ENCODE measurements around the gene CXCL6.

CXCL6 gene

DNA sequence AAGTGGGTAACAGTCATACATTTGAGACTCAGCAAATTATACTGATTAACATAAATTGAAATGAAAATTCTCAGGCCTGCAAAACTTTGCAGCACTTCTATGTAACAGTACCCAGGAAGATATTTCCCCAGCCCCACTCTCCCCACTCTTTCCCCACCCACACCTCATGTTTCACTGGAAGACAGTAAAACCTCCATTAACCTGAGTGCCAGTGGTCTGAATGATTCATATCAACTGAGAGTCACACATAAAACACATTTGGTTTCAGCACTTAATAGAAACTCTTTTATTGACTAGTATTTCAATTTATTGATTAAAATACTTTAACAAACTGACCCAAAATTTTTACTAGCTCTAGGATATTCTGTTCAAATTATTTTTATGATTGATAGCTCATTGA lies 6.9 kb downstream of the CXCL6 start:
- no peak for DNase-seq

DNA sequence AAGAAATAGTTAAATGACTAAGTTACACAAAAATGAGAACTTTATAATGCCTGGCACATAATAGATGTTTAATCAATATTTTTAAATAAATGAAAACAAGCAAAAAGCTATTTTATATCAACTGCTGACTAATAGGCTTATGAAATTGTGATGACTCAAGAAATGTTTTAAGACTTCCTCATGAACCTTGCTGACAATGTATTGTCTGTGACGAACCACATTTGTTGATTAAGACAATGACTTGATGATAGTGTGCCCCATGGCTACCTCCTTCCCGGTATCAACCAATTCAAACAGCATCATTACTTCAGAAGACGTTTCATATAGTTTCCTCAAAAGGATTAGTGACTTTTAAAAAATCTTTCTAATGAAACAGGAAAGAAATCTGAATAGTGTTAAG lies 7.9 kb downstream of the CXCL6 start:
- peak; percentile 67 for DNase-seq

DNA sequence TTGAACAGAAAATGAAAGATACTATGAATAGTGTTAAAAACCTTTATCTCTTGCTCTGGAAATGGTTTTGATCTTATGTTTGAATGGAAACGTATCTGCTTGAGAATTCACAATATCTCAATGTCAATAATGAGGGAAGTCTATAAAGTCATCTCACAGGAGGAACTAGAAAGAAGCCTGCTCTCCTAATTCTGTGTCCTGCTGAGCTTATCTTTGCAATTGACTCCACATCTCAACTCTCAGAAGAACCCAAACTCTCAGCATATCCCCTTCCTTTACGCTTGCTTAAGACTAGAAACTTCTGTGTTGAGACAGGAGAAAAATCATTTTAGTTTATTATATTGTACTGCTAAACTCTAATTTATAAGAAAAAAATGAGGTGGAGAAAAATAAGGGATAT lies 8.3 kb downstream of the CXCL6 start:
- no peak for DNase-seq

DNA sequence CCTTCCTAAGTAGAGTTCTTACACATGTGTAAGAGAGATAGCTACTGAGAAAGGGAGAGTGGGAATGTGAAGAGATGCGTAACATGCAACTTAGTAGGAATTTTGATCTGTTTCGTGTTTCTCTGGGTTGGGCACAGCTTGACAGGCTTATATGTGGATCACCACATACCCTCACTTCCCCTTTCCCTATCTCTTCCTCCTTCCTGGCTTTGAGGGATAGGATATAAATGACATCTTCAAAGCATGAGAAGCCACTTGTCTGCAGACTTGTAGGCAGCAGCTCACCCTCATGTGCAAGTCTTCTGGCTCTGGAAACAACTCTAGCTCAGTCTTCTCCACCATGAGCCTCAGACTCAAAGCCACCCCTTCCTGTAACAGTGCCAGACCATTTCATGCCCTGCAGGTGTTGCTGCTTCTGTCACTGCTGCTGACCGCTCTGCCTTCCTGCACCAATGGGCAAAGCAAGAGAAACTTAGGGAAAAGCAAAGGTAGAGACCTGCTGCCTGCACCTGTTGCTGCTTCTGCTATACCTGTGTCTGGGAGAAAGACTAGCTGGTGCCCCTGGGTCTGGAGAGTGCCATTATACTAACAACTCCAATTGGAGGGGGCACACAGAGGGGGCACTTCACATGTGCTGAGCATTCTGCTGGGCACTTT lies 11.2 kb downstream of the CXCL6 start:
- DNase-seq = no peak

DNA sequence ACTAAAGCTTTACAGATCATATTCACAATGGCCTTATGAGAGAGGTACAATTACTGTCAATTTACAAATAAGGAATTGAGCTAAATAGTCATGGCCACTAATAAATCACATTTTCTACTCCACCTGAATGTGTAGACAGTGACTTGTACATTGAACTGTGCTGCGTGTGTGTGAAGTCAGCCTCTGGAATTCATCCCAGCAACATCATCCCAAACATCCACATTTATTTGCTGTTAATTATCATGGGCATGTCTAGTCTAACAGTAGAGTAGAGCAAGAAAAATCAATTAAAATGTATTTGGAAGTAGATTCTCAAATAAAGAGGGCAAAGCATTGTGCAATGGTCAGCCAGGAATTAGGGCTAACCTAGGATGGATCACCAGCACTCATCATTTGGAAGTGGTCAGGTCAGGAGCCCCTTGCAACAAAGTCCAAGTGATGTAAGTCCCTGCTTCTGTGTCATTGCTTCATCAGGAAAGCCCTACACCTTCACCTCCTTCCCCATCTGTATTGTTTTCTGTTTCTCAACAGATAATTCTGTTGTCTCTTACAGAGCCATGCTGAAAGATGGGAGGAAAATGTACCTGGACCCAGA lies 11.8 kb downstream of the CXCL6 start:
- no peak for DNase-seq

DNA sequence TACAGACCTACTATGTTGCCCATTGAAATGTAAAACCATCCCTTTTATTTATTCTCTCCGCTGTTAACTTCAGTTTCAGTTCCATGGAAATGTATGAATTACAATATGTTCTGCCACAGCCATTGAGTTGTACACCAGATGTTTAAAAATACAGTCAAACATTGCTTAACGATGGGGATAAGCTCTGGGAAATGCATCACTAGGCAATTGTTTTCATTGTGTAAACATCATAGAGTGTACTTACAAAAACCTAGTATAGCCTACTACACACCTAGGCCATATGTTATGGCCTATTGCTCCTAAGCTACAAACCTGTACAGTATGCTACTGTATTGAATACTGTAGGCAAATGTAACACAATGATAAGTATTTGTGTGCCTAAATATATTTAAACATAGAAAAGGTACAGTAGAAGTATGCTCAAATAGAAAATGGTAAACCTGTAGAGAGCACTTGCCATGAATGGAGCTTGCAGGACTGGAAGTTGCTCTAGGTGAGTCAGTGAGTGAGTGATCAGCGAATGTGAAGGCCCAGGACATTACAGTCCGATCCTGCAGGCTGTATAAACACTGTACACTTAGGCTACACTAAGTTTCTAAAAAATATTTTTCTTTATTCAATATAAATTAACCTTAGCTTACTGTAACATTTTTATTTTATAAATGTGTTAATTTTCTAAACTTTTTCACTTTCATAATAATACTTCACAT lies 13.9 kb downstream of the CXCL6 start:
- DNase-seq = no peak

DNA sequence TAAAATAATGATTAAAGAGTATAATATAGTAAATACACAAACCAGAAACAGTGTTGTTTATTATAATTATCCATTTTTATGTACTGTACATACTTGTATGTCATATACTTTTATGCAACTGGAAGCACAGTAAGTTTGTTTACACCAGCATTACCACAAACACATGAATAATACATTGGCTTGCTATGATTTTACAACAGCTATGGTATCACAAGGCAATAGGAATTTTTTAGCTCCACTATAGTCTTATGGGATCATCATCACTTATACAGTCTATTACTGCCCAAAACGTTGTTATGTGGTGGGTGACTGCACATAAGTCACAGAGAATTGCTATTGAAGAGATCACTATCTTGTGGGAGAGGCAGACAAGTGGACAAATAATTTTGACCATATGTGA lies 14.8 kb downstream of the CXCL6 start:
- no peak for DNase-seq

DNA sequence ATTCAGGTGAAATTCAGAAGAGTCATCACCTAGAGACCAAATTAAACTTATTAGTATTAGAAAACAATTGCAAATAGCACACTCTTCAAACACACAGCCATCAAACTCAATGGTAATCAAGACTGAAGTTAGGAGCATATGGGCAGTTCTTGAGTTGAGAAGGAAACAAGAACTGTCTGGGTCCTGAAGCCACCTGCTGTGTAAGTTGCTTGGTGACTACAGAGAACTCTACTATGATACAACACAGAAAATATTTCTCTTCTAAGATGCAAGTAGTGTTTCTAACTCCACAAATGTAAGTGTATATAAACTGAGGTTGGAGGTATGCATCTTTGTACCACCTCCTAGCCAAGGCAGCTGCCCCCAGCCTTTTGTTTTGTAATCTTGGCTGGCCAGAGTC lies 16.3 kb downstream of the CXCL6 start:
- DNase-seq = no peak

DNA sequence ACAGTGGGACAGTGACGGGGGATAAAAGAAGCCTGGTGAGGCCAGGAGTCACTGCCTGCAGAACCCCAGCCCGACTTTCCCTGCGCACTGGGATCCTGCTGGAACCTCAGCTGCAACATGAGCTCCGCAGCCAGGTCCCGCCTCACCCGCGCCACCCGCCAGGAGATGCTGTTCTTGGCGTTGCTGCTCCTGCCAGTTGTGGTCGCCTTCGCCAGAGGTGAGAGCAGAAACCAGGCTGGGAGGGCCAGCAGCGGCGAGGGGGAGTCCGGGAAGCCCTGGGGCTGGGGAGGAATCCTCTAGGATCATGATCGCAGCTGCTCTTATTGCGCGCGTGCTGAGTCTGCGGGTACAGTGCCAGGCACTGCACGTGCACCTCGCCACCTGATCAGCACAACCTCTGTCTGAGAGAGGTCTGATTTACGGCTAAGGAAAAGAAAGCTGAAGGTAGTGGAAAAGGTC lies 16.8 kb downstream of the CXCL6 start, which contains the start of gene PF4V1:
PF4V1 (plus strand) TSS at position 51 of the 459 bp plus-strand sequence; CDS start at position 118, 67 bp downstream.
- DNase-seq = no peak

DNA sequence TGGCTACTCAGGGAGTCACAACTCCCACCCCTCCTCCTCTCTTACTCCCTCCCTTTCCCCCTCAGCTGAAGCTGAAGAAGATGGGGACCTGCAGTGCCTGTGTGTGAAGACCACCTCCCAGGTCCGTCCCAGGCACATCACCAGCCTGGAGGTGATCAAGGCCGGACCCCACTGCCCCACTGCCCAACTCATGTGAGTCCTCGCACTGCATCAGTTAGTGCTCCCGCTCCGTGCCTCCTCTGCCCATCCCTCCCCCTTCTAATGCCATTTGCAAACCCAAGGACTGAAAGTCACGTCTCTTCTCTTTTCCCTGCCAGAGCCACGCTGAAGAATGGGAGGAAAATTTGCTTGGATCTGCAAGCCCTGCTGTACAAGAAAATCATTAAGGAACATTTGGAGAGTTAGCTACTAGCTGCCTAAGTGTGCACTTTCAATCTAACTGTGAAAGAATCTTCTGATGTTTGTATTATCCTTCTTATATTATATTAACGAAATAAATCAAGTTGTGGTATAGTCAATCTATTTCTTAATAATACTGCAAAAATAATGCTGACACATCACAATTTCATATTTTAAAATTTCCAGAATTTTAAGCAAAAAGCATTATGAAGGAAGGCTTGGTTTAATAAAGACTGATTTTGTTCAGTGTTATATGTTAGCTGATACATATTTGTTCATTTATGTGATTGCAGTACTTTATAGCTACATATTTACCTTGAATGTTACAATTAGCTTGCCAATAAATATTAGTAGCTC lies 17.4 kb downstream of the CXCL6 start:
- DNase-seq = no peak

DNA sequence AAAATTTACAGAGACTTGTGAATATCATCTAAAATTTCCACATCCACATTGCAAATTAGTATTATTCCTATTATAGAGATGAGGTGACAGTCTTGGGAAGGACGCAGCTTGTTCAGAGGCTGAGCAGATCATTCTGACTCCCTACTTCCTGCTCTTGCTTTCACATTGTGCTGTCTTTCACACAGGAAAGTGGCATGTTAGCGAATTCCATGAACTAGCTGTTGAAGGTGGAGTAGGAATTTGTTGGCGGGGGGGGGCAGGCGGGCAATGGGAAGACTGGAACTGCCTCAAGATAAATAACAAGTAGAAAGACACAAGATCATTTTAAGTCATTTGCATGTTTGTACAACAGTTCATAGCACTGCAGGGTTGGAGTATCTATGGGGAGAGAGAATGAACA lies 18.9 kb downstream of the CXCL6 start:
- DNase-seq = peak; percentile 70

DNA sequence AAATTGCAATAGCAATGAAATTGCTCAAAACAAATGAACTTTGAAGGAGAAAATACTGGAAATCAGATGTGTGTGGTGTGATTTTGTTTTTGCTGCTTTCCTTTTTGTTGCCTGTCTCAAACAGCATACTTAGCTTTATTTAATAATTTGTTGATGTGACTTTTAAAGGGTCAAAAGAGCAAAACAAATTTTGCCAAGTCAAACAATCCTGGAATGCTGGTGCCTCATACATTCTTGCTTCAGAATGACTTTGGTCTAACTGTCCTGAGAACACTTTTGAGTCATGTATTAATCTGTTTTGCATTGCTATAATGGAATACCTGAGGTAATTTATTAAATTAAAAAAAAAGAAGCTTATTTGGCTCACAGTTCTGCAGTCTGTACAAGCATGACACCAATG lies 20.0 kb downstream of the CXCL6 start:
- peak; percentile 80 for DNase-seq

DNA sequence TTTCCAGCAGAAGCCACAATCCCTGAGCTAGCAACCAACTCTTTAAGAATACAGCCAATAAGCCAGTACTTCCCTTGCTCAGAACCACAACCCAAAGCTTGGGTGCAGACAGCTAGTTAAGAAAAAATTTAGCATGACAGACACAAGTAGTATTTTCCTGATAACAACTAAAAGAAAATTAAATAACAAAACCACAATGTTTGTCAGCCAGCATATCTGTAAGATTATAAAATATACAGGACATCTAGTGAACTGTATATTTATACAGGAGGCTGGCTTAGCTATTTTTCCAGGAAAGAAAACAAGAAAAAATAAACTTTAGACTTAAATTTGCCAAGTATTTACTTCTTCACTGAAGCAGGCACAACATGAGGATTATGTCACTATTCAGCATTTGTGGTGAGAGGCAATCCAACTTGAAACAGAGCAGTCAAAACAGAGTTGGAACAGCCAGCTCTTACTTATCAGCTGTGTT lies 23.2 kb downstream of the CXCL6 start:
- DNase-seq = peak; percentile 71

DNA sequence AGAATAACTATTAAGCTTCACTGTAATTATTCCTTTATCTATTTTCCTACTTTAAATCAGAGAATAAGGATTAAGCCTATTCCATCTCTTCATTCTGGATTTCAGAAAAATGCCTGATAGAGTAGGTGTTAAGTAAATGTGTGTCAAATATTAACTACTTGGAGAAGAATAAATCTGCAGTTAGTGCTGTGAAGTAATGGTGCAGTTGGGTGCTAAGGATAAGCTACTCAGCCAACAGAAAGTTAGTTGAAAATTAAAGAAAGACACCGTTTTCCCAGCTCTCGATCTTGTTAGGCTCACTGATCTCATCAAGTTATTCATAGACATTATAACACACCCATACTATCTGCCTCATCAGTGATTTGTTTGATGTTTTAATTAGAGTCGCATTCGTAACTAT lies 23.7 kb downstream of the CXCL6 start:
- DNase-seq = no peak

DNA sequence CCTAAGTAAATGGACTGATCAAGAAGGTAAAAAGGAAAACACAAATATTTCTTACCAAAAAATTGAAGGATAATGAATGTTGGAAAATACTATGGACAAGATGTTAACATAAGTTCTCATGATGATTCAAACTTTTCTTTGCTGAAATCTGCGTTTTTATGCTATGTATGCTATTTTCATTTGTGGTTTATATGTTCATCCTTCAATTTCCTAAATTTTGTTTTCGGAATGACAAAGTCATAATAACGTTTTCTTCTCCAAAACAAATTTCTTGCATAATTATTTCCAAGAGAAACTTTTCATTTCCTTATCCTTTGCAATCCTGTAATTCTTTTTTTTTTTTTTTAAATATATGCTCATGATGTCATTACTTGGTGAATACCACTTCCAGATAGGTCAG lies 24.4 kb downstream of the CXCL6 start:
- no peak for DNase-seq

DNA sequence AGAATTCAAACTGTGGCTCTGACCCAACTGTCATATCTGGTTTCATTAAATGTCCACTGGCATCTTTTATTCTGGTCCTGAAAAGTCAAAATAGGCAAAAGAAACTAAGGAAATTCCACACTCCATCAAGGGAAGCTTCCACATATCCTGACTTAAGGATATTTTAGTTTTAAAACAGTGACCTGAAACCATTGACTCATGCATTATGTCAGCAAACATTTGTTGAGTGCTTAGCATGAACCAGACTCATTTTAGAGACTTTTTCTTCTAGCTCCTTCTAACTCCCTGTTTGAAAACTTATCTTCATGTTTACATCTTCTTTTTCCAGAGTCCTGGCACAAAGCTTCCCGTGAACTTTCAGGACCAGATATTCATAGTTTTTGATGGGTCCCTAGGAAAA lies 25.8 kb downstream of the CXCL6 start:
- DNase-seq = no peak

DNA sequence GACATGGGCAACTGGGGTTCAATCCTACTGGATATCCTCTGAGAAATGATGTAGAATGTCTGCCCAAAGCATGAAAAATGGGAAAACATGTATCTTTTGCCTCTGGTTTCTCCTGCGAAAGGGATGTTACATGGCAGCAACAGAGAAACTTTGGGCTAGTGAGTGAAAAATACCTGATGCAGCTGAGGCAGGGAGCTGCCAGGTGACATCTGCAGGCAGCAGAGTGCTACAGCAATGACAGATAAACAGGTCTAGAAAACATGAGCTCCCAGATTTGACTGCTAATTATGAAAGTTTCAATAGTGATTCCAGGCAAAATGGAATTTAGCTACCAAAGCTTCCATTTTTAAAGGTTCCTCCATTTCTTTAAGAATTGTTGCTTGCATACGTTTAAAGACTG lies 27.9 kb downstream of the CXCL6 start:
- no peak for DNase-seq

DNA sequence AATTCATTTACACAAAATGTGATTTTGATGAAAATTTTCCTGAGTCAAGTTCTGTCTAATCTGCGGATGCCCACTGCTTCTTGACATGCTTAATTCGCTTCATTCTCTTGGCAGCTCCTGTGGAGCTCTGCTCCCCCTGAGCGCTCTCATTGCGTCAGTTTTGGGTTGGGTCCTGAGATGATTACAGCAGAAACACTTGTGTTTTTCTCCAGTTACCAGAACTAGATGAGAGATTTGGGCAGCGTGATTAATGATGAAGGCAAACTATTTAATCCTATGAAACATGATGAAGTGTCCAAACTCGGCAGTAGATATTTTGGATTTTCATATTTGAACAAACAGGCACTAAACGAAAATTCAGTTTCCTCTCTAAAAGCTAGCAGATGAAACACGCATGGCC lies 28.5 kb downstream of the CXCL6 start:
- no peak for DNase-seq

DNA sequence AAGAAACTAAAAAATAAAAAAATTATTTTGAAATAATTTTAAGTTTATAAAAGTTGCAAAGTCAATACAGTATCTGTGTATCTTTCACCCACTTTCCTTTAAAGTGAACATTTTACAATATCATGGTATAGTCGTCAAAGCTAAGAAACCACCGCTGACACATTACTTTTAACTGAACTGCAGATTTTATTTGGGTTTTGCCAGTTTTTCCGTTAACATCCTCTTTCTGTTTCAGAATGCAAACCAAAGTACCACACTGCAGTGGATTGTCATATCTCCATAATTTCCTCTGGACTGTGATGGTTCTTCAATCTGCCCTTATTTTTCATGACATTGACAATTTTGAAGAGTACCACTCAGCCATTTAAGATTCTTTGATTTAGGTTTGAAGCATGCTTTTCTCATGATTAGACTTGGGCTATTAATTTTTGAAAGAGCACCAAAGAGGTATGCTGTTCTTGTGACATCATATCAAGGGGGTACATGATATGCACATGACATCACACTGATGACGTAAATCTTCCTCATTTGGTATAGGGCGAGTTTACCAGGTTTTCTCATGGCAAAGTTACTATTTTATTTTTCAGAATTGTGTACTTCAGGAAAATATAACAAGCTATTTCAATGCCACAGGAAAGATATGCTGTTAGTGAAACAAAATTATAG lies 29.1 kb downstream of the CXCL6 start:
- no peak for DNase-seq

DNA sequence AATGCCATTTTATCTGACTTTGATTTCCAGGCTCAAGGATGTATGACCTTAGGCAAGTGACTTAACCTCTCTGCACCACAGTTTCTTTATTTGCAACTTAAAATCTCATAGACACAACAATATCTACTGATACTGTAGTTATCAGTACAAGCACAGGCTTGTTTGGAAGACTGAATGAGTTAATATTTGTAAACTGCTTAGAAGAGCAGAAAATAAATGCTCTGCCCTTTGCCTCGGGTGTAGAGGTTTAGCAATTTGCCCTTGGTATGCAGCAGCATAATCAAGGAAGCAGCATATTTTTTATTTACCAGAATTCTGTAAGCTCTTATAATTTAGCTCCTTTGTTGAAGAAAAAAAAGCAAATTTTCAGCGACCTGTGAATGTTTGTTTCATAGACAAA lies 29.8 kb downstream of the CXCL6 start:
- DNase-seq = no peak

DNA sequence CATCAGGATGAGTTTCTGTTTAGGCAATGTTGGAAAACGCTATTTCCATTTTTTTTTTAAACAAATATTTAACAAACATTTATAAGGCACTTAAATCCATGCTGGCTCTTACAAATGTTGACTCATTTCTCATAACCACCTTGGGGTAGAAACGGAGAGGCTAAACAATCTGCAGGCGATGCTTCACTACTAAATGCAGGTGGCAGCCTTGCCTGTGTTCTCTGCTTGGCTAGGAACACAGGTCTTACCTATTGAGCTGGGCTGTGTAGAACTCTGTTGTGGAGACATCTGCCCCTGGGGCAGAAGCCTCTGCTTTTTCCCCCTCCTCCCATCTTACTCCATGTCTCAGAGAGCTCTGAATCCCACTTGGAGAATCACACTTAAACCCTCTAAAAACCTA lies 31.3 kb downstream of the CXCL6 start:
- DNase-seq = no peak

Data from fibroblast of skin of back (primary cell).